ENCODE results near the gene SFXN5. TPM values are rescaled to one million over a fixed set of nuclear protein-coding genes. Genes with fewer than 3 reads are reported as not detected.

Gene SFXN5
- total RNA-seq, 1 experiment from 2014 or later, result 20.5 TPM

- no peaks in the 10 kb centered on the region for H3K36me3 ChIP-seq
- no peak overlapping the region for H3K4me3 ChIP-seq
- peaks cover 24% of the 10 kb centered on the region for H3K4me1 ChIP-seq
- no peaks in the 10 kb centered on the region for H3K9me3 ChIP-seq (replicated peaks)
- H3K27me3 ChIP-seq, result no peaks in the 10 kb centered on the region
- H3K27ac ChIP-seq, result no peak overlapping the region
- no peak for DNase-seq
These were observed 127.7 kb downstream of the SFXN5 start for GRCh38 chr2:72943540-72944395.

- H3K9me3 ChIP-seq (replicated peaks), result no peaks in the 10 kb centered on the region
- no peaks in the 10 kb centered on the region for H3K36me3 ChIP-seq
- H3K4me1 ChIP-seq, result peaks cover 28% of the 10 kb centered on the region
- DNase-seq, result no peak
- no peaks in the 10 kb centered on the region for H3K27me3 ChIP-seq
- no peak overlapping the region for H3K27ac ChIP-seq
- no peak overlapping the region for H3K4me3 ChIP-seq
These were observed 128.6 kb downstream of the SFXN5 start for GRCh38 chr2:72942881-72943418.

DNA sequence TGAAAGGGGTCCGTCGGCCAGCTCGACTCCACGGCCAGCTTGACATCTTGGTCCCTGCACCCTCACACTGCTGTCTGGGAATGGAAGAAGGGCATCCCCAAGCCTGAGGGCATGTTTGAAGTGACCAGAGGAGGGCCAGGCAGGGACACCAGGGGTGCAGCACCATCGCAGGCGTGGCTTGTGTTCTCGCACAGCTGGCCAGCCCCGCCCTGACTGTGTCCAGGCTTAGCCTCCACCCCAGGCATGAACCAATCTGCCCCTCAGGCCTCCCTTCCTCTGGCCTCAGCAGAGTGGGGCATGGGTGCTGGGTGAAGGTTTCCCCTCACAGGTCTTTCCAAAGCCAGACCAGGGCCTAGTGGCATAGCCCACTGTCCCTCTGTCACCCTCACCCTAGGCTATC, 129.2 kb downstream of the SFXN5 start:
- H3K9me3 ChIP-seq (replicated peaks), result no peaks in the 10 kb centered on the region

DNA sequence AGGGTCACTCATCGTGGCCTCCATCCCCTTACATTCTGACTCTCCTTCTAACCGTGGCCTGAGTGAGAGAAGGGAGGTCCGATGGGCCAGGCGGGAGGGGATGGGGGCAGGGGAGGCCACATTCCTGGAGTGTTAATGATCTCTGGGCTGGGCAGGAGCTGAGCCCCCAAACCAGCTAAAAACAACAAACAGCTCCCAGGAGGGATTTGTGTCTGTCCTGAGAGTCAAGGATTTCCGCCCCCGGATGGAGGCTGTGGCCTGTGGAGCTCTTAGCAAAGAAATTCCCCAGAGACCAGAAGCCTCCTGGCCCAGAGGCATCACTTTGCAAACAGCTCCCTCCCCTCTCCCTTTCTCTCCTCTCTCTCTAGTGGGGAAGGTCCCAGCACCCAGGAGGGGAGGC, 130.7 kb downstream of the SFXN5 start:
- DNase-seq, result peak; percentile 93 to 94
- Histone ChIP-seq H3K4me3 (no peak overlapping the region), H3K27ac (no peak overlapping the region; the same call in 1 of the 2 replicates), H3K4me1 (peaks cover 28% of the 10 kb centered on the region), H3K27me3 (no peaks in the 10 kb centered on the region; the same call in 1 of the 2 replicates), H3K36me3 (no peaks in the 10 kb centered on the region), H3K9me3 (replicated peaks) (no peaks in the 10 kb centered on the region)

More for the DNA sequence above, 129.2 kb downstream of the SFXN5 start:
- no peak overlapping the region for H3K27ac ChIP-seq
- DNase-seq, result no peak
- no peak overlapping the region for H3K4me3 ChIP-seq
- no peaks in the 10 kb centered on the region for H3K27me3 ChIP-seq
- peaks cover 28% of the 10 kb centered on the region for H3K4me1 ChIP-seq
- no peaks in the 10 kb centered on the region for H3K36me3 ChIP-seq

DNA sequence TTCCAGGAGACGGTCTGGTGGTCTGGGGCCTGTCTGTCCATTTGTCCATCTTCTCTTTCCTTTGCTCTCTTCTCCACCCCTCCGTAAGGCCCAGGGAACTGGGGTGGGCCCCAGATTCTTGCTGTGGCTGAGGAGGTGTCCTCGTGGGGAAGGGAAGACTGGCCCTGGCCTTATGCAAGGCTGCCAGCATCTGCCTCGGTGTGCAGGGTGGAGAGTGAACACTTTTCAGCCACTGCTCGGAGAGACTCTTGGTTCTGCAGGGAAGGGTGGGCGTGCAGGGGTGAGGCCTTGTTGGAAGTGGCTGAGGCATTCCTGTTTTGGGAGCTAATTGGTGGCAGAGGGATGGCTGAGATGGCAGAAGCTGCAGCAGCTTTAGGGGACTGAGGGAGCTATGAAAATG, 131.2 kb downstream of the SFXN5 start:
- peaks cover 28% of the 10 kb centered on the region for H3K4me1 ChIP-seq
- no peak overlapping the region for H3K4me3 ChIP-seq
- H3K9me3 ChIP-seq (replicated peaks), result no peaks in the 10 kb centered on the region
- peak in 1 of 2 experiments; percentile 41 for DNase-seq
- H3K36me3 ChIP-seq, result no peaks in the 10 kb centered on the region
- H3K27me3 ChIP-seq, result no peaks in the 10 kb centered on the region; the same call in 1 of the 2 replicates
- H3K27ac ChIP-seq, result no peak overlapping the region; the same call in 1 of the 2 replicates

- DNase-seq, result no peak
- Histone ChIP-seq H3K27ac (no peak overlapping the region), H3K9me3 (replicated peaks) (no peaks in the 10 kb centered on the region), H3K36me3 (no peaks in the 10 kb centered on the region), H3K4me3 (no peak overlapping the region), H3K27me3 (no peaks in the 10 kb centered on the region; the same call in 1 of the 2 replicates), H3K4me1 (peaks cover 28% of the 10 kb centered on the region)
These were observed 133.1 kb downstream of the SFXN5 start for GRCh38 chr2:72938455-72938854.

DNA sequence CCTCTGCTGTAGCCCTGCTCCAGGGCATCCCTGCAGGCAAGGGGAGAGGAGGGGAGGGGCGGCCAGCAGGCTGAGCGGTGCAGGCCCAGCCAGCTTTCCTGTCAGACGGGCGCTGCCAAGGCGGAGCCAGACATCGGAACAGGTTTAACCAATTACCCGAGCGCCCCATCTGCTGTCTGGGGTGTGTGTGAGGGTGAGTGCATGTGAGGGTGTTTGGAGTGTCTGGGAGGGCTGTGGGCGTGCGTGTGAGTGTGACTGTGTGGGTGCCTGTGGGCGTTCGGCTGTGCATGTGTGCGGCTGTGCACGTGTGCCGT, 134.2 kb downstream of the SFXN5 start:
- Histone ChIP-seq H3K9me3 (replicated peaks) (no peaks in the 10 kb centered on the region), H3K4me3 (no peak overlapping the region), H3K36me3 (no peaks in the 10 kb centered on the region), H3K4me1 (peaks cover 34% of the 10 kb centered on the region), H3K27me3 (no peaks in the 10 kb centered on the region; the same call in 1 of the 2 replicates), H3K27ac (no peak overlapping the region)
- no peak for DNase-seq

- Histone ChIP-seq H3K27ac (no peak overlapping the region), H3K4me3 (no peak overlapping the region), H3K9me3 (replicated peaks) (no peaks in the 10 kb centered on the region), H3K4me1 (peaks cover 36% of the 10 kb centered on the region), H3K27me3 (no peaks in the 10 kb centered on the region; the same call in 1 of the 2 replicates), H3K36me3 (no peaks in the 10 kb centered on the region)
- DNase-seq, result no peak
These were observed 134.7 kb downstream of the SFXN5 start for GRCh38 chr2:72936660-72937355.

DNA sequence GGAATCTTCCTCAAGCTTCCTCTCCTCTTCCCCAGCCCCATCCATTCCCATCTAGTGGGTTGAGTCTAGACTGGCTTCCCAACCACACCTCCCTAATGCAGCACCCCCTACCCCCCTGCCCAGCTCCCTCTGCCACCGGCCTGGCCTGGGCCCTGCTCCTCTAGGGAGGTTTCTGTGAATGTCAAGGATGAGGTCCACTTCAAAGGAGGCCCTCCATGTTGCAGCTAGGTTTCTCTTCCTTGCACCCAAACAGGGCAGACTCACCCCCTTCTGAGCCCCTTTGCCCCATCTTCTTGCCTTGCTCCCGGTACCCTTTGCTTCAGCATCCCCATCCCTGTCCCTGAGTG, 135.9 kb downstream of the SFXN5 start:
- Histone ChIP-seq H3K4me3 (no peak overlapping the region), H3K4me1 (peaks cover 30% of the 10 kb centered on the region), H3K9me3 (replicated peaks) (no peaks in the 10 kb centered on the region), H3K27ac (no peak overlapping the region), H3K36me3 (no peaks in the 10 kb centered on the region), H3K27me3 (no peaks in the 10 kb centered on the region; the same call in 1 of the 2 replicates)
- DNase-seq, result no peak

DNA sequence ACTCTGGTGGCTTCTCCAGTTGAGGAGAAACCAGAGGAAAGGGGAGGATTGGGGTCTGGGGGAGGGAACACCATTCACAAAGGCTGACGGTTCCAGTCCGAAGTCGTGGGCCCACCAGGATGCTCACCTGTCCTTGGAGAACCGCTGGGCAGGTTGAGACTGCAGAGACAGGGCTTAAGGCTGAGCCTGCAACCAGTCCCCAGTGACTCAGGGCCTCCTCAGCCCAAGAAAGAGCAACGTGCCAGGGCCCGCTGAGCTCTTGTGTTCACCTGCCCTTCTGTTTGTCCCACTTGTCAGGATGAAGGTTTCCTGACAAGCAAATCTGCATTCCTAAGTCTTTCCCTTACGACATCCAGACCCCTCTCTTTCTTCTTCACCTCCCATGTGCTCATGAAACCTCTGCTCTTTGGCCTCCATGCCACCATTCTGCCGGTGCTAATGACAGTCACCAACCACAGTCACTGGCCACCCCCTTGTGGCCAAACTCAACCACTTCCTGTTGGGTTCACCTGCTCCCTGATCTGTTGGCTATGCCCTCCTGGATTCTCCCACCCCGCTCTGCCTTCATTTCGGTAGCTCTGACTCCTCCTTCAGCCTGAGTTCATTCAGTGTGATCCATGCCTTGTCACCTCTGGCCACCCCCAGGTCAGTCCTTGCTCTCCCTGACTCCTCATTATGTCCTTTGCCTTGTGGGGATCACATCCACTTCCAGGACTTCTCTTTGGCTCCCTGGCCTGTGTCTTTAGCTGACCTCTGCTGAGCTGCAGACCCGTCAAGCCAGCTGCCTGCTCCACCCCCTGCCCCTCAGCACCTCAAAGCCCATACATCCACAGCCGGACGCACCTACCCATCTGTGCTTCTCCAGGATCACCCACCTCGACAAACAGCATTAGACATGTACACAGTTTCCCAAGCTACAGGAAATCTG, 136.6 kb downstream of the SFXN5 start:
- DNase-seq, result peak in 1 of 2 experiments; percentile 59
- H3K4me3 ChIP-seq, result no peak overlapping the region
- no peak overlapping the region for H3K27ac ChIP-seq
- no peaks in the 10 kb centered on the region; the same call in 1 of the 2 replicates for H3K27me3 ChIP-seq
- H3K4me1 ChIP-seq, result peaks cover 23% of the 10 kb centered on the region
- no peaks in the 10 kb centered on the region for H3K36me3 ChIP-seq
- no peaks in the 10 kb centered on the region for H3K9me3 ChIP-seq (replicated peaks)

DNA sequence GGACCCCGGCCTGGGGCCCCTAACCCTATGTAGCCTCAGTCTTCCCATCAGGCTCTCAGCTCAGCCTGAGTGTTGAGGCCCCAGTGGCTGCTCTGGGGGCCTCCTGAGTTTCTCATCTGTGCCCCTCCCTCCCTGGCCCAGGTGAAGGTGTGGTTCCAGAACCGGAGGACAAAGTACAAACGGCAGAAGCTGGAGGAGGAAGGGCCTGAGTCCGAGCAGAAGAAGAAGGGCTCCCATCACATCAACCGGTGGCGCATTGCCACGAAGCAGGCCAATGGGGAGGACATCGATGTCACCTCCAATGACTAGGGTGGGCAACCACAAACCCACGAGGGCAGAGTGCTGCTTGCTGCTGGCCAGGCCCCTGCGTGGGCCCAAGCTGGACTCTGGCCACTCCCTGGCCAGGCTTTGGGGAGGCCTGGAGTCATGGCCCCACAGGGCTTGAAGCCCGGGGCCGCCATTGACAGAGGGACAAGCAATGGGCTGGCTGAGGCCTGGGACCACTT, 137.8 kb downstream of the SFXN5 start:
- DNase-seq, result no peak
- peaks cover 20% of the 10 kb centered on the region for H3K4me1 ChIP-seq
- no peaks in the 10 kb centered on the region; the same call in 1 of the 2 replicates for H3K27me3 ChIP-seq
- no peak overlapping the region for H3K4me3 ChIP-seq
- H3K36me3 ChIP-seq, result no peaks in the 10 kb centered on the region
- H3K27ac ChIP-seq, result no peak overlapping the region
- H3K9me3 ChIP-seq (replicated peaks), result no peaks in the 10 kb centered on the region

DNA sequence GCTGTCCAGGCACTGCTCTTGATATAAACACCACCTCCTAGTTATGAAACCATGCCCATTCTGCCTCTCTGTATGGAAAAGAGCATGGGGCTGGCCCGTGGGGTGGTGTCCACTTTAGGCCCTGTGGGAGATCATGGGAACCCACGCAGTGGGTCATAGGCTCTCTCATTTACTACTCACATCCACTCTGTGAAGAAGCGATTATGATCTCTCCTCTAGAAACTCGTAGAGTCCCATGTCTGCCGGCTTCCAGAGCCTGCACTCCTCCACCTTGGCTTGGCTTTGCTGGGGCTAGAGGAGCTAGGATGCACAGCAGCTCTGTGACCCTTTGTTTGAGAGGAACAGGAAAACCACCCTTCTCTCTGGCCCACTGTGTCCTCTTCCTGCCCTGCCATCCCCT, 138.3 kb downstream of the SFXN5 start:
- H3K4me1 ChIP-seq, result peaks cover 17% of the 10 kb centered on the region
- no peak overlapping the region for H3K4me3 ChIP-seq
- H3K27me3 ChIP-seq, result no peaks in the 10 kb centered on the region; the same call in 1 of the 2 replicates
- H3K27ac ChIP-seq, result no peak overlapping the region
- H3K36me3 ChIP-seq, result no peaks in the 10 kb centered on the region
- no peak for DNase-seq
- no peaks in the 10 kb centered on the region for H3K9me3 ChIP-seq (replicated peaks)

GRCh38 chr2:72932805-72933204, 138.7 kb downstream of the SFXN5 start:
- H3K27ac ChIP-seq, result no peak overlapping the region
- H3K4me1 ChIP-seq, result peaks cover 17% of the 10 kb centered on the region
- no peak for DNase-seq
- H3K9me3 ChIP-seq (replicated peaks), result no peaks in the 10 kb centered on the region
- no peaks in the 10 kb centered on the region for H3K36me3 ChIP-seq
- H3K4me3 ChIP-seq, result no peak overlapping the region
- H3K27me3 ChIP-seq, result peaks cover 4% of the 10 kb centered on the region

DNA sequence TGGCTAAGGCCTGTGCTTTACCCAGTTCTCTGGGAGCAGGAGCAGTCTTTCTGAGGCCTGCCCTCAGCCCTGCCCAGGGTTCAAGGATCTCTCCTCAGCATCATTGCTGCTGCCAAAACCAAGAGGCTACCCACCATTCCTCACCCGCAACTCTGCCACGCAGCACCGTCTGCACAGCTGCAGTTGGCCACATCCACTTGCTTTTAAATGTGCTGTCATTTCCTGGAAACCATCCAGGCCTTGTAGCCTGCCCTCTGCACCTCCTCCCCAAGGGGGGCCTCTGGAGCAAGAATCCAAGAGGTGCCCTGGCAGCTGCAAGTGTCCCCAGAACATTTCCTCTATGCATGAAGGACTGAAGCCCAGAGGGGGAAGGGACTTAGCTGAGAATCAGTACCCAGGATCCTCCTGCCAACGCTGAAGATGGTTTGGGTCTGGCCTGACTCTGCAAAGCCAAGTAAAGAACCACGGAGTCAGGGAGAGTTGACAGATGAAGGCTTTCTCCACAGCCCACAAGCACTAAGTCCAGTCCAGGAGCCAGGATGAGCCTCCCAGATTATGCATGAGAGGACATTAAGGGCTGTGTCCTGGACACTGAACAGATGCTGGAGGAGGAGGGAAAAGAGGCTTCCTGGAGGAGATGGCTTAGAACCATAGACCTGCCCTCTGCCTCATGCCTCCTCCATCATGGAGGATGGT, 139.3 kb downstream of the SFXN5 start:
- no peaks in the 10 kb centered on the region for H3K9me3 ChIP-seq (replicated peaks)
- no peaks in the 10 kb centered on the region for H3K36me3 ChIP-seq
- peaks cover 17% of the 10 kb centered on the region for H3K4me1 ChIP-seq
- no peak overlapping the region for H3K4me3 ChIP-seq
- H3K27ac ChIP-seq, result no peak overlapping the region
- H3K27me3 ChIP-seq, result peaks cover 6% of the 10 kb centered on the region
- DNase-seq, result peak; percentile 79 to 85
